H4 (cell line): Measurements from ENCODE around the gene UNC93B1. TPM values are rescaled to one million over a fixed set of nuclear protein-coding genes. Genes with fewer than 3 reads are reported as not detected.
A peak's percentile ranks its signal among the peaks of the same experiment; 100 is the strongest.

ENCODE experiments used
- DNase-seq: peaks from one replicate; pipeline ENCODE4 v3.0.0-alpha.2; 2015; ENCODE audit warnings: low spot score
- total RNA-seq: library from RNA; depleted of rRNA; stranded (reverse); fragments of >200 nt; shearing (Covaris generic); gene quantifications from 2 replicates; pipeline ENCODE4 v1.2.3, GENCODE V29; 2014

The UNC93B1 gene
- total RNA-seq, 1 experiment from 2014 or later, result 28.0 TPM

GRCh38 chr11:68022531-68022930, 18.6 kb upstream of the UNC93B1 start:
- no peak for DNase-seq

DNA sequence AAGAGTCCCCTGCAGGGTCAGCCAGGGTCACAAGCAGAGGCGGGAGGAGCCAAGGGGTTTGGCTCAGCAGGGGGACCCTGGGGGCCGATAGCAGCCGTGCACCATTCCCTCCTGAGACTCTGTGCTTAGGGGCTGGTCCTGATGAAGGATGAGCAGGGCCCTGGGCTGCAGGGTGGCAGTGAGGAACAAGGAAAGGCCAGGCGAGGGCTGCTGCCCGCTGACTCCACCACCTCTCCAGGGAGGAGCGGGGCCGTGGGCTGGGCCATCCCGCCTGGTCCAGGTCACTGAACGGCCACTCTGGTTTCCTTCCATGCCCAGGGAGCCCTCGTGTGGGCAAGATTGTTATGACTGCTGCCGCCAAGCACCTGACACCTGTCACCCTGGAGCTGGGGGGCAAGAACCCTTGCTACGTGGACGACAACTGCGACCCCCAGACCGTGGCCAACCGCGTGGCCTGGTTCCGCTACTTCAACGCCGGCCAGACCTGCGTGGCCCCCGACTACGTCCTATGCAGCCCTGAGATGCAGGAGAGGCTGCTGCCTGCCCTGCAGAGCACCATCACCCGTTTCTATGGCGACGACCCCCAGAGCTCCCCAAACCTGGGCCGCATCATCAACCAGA, 17.4 kb upstream of the UNC93B1 start:
- DNase-seq, result no peak

DNA sequence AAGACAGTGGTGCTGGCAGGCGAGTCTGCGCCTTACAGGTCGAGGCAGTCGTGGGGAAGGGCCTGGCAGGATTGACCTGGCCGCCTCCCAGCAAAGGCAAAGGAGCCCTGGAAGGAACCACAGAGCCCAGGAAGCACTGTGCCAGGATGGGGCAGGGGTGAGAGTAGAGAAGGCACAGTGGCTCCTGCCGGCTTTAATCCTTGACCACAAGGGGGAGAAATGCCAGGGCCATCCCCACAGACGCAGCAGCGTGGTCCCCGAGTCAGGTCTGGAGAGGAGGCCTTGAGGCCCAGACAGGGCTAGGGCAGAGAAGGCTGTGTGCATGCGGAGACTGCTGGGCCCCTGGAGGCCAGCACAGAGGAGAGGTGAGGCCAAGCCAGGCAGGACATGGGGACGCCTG, 16.7 kb upstream of the UNC93B1 start:
- DNase-seq, result peak; percentile 28

- no peak for DNase-seq
Measured at GRCh38 chr11:68019486-68019885, 15.6 kb upstream of the UNC93B1 start.

DNA sequence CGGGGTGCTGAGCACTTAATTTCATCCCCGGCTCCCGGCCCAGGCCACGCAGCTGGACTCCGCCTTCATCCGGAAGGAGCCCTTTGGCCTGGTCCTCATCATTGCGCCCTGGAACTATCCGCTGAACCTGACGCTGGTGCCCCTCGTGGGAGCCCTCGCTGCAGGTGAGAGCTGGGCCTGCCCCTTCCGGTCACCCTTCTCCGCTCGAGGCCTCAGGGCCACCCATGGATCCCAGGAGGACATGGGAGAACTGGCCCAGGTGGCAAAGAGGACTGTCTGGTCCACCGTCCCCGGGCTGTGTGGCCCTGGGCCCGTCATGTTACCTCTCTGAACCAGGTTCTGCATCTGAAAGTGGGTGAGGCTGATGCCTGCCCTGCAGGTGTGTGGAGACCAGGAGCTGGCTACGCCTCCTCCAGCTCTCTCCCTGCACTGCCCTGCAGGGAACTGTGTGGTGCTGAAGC, 14.9 kb upstream of the UNC93B1 start:
- no peak for DNase-seq

DNA sequence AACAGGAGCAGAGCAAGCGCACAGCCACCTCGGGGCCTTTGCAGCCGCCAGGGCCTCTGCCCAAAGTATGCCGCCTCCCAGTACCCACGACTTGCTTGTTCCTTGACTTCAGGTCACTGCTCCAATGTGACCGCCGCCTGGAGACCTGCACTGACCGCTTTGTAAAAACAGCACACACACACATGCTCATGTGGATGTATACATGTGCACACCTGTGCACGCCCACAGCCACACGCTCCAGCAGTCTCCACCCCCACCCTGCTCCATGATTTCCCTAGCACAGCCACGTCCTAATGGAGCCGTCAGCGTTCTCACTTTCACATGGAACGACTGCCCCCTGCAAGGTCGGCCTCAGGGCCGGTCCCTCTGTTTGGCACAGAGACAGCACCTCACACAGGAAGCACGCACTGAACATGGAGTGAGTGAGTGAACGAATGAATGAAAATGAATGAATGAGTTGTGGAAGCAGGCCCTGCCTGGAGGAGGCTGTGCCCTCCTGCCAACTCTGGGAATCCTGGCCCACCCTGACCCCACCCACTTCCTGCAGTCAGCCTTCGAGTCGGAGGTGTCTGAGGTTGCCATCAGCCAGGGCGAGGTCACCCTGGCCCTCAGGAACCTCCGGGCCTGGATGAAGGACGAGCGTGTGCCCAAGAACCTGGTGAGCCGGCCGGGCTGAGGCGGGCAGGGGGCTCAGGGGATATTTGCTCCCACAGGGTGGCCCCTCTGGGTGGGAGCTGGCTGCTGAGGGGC, 14.3 kb upstream of the UNC93B1 start:
- DNase-seq, result no peak

DNA sequence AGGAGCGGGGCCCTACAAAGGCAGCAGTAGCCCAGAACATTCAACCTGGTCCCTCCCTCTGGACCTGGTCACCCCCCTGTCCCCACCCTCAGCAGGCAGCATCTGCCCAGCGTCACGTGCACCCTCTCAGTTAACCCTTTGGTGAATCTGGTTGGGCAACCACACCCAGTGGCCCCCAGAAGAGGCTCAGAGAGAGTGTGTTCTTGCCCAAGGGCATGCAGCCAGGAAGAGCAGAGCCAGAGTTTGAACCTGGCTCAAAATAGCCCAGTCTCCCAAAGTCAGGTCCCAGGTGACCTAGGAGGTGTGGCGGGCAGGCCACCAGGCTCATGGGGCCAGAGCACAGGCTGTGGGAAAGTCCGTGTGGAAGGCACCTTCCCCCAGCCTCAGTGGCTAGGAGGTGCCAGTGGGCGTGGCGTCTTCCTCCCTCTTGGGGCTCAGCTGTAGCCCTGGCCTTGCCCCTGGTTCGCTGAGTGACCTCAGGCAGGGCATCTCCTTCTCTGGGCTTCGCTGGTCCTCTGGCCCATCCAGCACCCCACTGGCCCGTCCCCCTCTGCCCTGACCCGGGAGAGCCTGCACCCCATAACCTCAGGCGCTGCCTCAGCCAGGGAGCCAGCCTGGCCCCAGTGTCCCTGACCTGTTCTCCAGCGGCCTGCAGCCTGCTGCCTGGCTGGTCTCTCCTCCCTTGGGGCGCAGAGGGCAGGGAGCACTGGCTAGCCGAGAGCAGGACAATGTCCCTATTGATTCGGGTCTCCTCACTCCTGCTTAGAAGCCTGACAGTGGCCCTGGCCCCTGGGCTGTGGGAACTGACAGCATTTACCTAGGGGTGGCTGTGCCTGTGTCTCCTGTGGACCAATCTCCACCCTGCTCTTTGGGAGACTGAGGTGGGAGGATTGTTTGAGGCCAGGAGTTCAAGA, 13.3 kb upstream of the UNC93B1 start:
- no peak for DNase-seq

DNA sequence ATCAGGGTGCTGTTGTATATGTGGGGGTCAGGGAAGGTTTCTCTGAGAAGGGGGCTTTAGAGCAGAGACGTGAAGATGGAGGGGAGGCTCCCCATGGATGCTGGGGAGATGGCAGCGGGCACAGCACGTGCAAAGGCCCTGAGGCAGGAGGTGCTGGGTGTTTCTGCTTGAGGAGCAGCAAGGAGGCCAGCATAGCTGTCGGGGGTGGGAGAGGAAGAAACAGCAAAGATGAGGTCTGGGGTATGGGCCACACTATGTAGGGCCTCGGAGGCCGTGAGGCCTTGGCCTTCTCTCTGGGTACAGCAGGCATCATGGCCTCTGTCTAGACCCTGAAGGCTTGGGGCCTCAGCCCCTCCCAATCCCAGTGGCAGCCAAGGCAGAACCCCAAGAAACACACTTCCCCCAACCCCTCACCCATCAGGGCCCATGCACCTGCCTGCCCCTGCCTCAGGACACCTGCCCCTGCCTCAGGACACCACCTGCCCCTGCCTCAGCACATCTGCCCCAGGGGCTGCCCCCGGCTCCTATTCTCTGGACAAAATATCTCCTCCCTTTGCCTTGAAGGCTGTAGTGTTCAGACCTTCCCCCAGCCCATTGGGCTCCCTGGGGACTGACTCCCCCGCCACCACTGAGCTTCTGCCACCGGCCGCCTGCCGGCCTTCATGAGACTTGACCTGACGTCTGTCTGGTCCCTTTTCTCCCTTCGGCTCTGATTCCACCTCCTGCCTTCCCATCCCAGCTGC, 12.4 kb upstream of the UNC93B1 start:
- no peak for DNase-seq

- DNase-seq, result no peak
Measured at GRCh38 chr11:68015467-68015866, 11.6 kb upstream of the UNC93B1 start.

DNA sequence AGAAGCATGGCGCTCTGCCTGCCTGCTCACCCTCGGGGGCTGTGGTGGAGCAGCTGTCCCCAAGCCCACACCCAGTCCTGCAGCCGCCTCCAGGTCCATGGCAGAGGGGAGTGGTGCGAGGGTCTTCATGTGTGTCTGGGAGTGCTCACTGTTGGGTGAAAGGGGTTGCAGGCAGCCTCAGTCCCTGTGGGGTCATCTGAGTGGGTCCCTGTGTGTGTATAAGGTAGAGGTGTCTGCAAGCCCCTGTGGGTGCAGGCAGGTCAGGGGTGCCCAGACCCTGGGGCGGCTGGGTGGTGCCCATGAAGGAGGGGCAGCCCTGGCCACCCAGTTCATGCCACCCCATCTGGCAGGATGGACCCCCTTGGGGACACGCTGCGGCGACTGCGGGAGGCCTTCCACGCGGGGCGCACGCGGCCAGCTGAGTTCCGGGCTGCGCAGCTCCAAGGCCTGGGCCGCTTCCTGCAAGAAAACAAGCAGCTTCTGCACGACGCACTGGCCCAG, 11.1 kb upstream of the UNC93B1 start:
- no peak for DNase-seq

GRCh38 chr11:68014157-68014946, 10.5 kb upstream of the UNC93B1 start:
- DNase-seq, result peak; percentile 98

GRCh38 chr11:68013611-68014156, 9.8 kb upstream of the UNC93B1 start:
- no peak for DNase-seq

DNA sequence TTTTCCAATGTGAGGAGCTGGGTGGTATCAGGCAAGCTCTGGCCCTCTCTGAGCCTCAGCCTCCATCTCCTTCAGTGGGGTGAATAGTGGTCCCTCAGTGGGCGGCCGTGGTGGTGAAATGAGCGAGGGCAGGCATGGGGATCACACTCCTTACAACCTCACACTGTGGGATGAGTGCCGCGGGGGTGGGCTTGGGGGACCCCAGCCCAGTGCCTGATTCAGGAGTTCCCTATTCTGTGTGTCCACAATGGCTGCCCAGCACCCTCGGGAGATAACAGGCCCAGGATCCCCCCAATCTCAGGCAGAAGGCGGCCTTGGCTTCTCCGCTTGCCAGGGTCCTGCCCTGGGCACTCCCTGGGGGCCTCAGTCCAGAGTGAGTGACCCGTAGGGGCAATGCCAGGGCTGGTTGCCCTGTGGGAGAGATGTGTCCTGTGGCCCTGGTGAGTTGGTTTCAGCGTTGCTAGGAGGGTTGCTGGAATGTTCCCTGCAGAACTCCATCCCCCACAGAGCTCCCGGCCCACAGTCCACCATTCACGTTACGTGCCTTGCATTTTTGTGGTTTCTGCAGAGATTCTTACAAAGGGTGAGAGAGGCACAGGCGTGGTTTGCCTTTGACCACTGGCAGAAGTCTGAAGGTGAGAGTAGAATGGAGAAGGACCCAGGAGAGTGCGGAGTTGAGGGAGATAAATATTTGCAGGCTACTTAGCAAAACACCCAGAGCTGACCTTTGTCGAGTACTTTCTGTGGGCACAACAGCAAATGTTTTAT, 9.1 kb upstream of the UNC93B1 start:
- peak; percentile 97 for DNase-seq

- DNase-seq, result no peak
Measured at GRCh38 chr11:68012044-68012842, 8.3 kb upstream of the UNC93B1 start.

DNA sequence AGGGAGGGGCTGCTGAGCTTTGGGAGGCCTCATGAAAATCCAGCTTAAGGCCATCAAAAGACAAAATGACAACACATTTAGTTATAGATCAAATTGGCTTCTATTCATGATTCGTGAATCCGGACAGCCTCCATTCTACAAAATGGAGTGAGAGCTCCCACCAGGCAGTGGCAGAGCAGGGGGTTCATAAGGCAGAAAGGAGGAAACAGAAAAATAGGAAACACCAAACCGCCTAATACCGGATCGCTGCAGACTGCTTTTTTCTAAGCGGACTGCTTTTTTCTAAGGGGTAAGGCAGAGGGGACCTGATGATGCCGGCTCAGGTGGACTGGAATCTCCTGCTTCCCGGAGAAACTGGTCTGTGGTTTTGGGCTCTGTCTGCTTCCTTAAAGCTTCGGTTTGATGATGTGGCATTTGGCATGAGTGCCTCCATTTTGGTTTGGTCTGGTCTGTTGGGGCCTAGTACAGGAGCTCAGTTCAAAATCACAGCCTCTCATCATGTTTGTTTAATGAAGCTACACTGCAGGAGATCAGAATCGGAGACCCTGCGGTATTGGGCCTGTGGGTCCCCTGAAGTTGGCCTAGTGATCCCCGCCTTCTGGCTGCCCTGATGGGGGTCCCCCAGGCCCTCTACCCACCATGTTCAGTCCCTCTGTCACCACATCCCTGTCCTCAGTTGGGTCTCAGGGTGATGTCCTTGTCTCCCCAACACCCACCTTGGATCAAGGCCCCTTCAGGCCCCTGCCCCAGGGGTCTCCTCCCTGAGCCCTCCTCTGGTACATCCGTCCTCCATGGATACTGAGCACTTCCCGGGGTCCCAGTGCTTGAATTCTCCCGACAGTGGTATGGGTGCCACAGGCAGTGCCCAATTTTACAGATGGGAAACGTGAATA, 7.4 kb upstream of the UNC93B1 start:
- no peak for DNase-seq

DNA sequence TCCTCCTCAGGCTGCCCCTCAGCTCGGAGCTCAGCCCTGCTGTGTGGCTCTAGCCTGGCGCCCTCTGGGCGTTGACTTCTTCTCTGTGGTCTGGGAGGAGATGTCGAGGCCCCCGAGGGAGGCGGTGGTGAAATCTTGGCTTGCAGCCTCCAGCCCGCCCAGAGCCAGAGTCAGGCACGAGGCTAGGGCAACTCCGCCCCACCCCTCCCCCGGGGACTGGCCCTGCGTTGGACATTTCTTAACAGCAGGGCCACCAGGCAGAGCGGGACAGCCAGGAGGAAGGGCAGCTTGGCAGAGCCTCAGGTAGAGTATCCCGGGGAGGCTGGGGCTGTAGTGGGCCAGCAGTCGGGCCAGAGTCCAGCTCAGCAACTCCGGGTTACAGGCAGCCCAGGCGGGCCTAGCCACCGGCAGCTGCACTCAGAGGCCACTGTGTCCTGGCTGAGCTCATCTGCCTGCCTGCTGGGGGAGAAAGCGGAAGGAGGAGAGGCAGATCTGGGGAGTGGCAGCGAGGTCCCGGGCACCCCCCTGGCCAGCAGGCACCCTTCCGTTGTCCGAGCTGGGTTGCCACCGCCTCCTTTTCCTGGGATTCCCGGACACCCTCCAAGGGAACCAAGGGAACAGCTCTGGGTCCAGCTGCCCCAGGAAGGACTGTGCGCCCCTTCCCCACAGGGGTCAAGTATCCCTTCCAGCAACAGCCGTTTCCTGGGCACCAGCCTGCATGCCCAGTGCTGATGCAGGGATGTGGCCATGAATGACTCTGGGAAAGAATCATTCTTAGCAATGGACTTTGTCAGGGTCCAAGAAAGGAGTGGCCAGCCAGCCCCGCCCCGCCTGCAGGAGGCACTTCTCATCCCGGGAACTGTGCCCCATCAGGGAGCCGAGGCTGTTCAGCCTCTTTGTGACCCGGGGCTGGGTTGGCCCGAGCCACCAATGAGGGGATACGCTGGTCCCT, 6.5 kb upstream of the UNC93B1 start, which contains the start of gene ALDH3B1:
ALDH3B1 (plus strand) TSS at position 238 of the 952 bp plus-strand sequence. CDS start 4,971 bp downstream, outside the sequence.
- DNase-seq, result peak; percentile 91
